Adipocyte (in vitro differentiated cells): ENCODE measurements around the gene CCDC126.

Experiments used
- DNase-seq: peaks from one replicate; pipeline ENCODE4 v3.0.0-alpha.2; 2015; ENCODE audit warnings: low read depth
- H3K27me3 ChIP-seq: replicated peaks from 2 replicates; pipeline ENCODE4 v1.7.0; 2013; ENCODE audit warnings: mild to moderate bottlenecking, low read length, moderate library complexity; ENCODE audit not compliant: control insufficient read depth, insufficient read depth
- H3K36me3 ChIP-seq: 2 replicates; pipeline ENCODE4 v1.7.0; 2013; ENCODE audit warnings: low read length, mild to moderate bottlenecking, moderate library complexity; ENCODE audit not compliant: control insufficient read depth, insufficient read depth, severe bottlenecking
- H3K4me1 ChIP-seq: 2 replicates; pipeline ENCODE4 v1.7.0; 2013; ENCODE audit warnings: mild to moderate bottlenecking, low read length, moderate library complexity; ENCODE audit not compliant: control insufficient read depth, insufficient read depth
- H3K4me3 ChIP-seq: 2 replicates; pipeline ENCODE4 v1.7.0; 2013; ENCODE audit warnings: mild to moderate bottlenecking, low read length, moderate library complexity
- H3K9ac ChIP-seq: 2 replicates; pipeline ENCODE4 v1.7.0; 2013; ENCODE audit warnings: mild to moderate bottlenecking, low read length, moderate library complexity
- H3K9me3 ChIP-seq: 2 replicates; pipeline ENCODE4 v1.7.0; 2013; ENCODE audit warnings: mild to moderate bottlenecking, low read length, moderate library complexity; ENCODE audit not compliant: control insufficient read depth

CCDC126 gene

GRCh38 chr7:23633417-23633816 is 36.2 kb downstream of the CCDC126 start:
- Histone ChIP-seq H3K4me3 (no peak overlapping the region), H3K27me3 (no peaks in the 10 kb centered on the region), H3K4me1 (no peaks in the 10 kb centered on the region), H3K9ac (no peak overlapping the region), H3K9me3 (no peaks in the 10 kb centered on the region), H3K36me3 (no peaks in the 10 kb centered on the region)
- DNase-seq, result no peak

- no peaks in the 10 kb centered on the region for H3K4me1 ChIP-seq
- peaks cover 6% of the 10 kb centered on the region for H3K36me3 ChIP-seq
- H3K9ac ChIP-seq, result no peak overlapping the region
- DNase-seq, result no peak
- H3K4me3 ChIP-seq, result no peak overlapping the region
- no peaks in the 10 kb centered on the region for H3K9me3 ChIP-seq
- H3K27me3 ChIP-seq, result no peaks in the 10 kb centered on the region
Observed at GRCh38 chr7:23645822-23646221, 48.6 kb downstream of the CCDC126 start.

- no peaks in the 10 kb centered on the region for H3K36me3 ChIP-seq
- DNase-seq, result no peak
- no peak overlapping the region for H3K4me3 ChIP-seq
- peaks cover 16% of the 10 kb centered on the region for H3K9me3 ChIP-seq
- H3K27me3 ChIP-seq, result no peaks in the 10 kb centered on the region
- no peaks in the 10 kb centered on the region for H3K4me1 ChIP-seq
- no peak overlapping the region for H3K9ac ChIP-seq
Observed at GRCh38 chr7:23653942-23654341, 56.8 kb downstream of the CCDC126 start.

- H3K4me3 ChIP-seq, result no peak overlapping the region
- DNase-seq, result no peak
- H3K4me1 ChIP-seq, result no peaks in the 10 kb centered on the region
- H3K9me3 ChIP-seq, result peaks cover 16% of the 10 kb centered on the region
- H3K27me3 ChIP-seq, result no peaks in the 10 kb centered on the region
- no peaks in the 10 kb centered on the region for H3K36me3 ChIP-seq
- no peak overlapping the region for H3K9ac ChIP-seq
Observed at GRCh38 chr7:23654508-23654907, 57.3 kb downstream of the CCDC126 start.

GRCh38 chr7:23655433-23655832 is 58.3 kb downstream of the CCDC126 start:
- Histone ChIP-seq H3K9ac (no peak overlapping the region), H3K27me3 (no peaks in the 10 kb centered on the region), H3K4me1 (no peaks in the 10 kb centered on the region), H3K9me3 (peaks cover 16% of the 10 kb centered on the region), H3K4me3 (no peak overlapping the region), H3K36me3 (no peaks in the 10 kb centered on the region)
- DNase-seq, result no peak

- H3K4me1 ChIP-seq, result no peaks in the 10 kb centered on the region
- H3K4me3 ChIP-seq, result no peak overlapping the region
- H3K36me3 ChIP-seq, result no peaks in the 10 kb centered on the region
Observed at GRCh38 chr7:23658831-23659427, 61.7 kb downstream of the CCDC126 start.

GRCh38 chr7:23661385-23661784 is 64.2 kb downstream of the CCDC126 start:
- Histone ChIP-seq H3K27me3 (no peaks in the 10 kb centered on the region), H3K4me1 (no peaks in the 10 kb centered on the region), H3K36me3 (no peaks in the 10 kb centered on the region), H3K9me3 (no peaks in the 10 kb centered on the region), H3K4me3 (no peak overlapping the region), H3K9ac (no peak overlapping the region)
- no peak for DNase-seq

More at GRCh38 chr7:23658831-23659427, 61.7 kb downstream of the CCDC126 start:
- DNase-seq, result no peak
- H3K27me3 ChIP-seq, result no peaks in the 10 kb centered on the region
- H3K9me3 ChIP-seq, result peaks cover 11% of the 10 kb centered on the region
- H3K9ac ChIP-seq, result no peak overlapping the region

- H3K9me3 ChIP-seq, result no peaks in the 10 kb centered on the region
- no peaks in the 10 kb centered on the region for H3K27me3 ChIP-seq
- no peaks in the 10 kb centered on the region for H3K4me1 ChIP-seq
- no peaks in the 10 kb centered on the region for H3K36me3 ChIP-seq
- H3K4me3 ChIP-seq, result no peak overlapping the region
- peak; percentile 6 for DNase-seq
- no peak overlapping the region for H3K9ac ChIP-seq
Observed at GRCh38 chr7:23662124-23662983, 65.2 kb downstream of the CCDC126 start.

- Histone ChIP-seq H3K9ac (no peak overlapping the region), H3K4me1 (no peaks in the 10 kb centered on the region), H3K4me3 (no peak overlapping the region), H3K27me3 (no peaks in the 10 kb centered on the region), H3K9me3 (no peaks in the 10 kb centered on the region), H3K36me3 (no peaks in the 10 kb centered on the region)
- no peak for DNase-seq
Observed at GRCh38 chr7:23662984-23663313, 65.8 kb downstream of the CCDC126 start.

GRCh38 chr7:23664122-23664521 is 66.9 kb downstream of the CCDC126 start:
- Histone ChIP-seq H3K4me3 (no peak overlapping the region), H3K27me3 (no peaks in the 10 kb centered on the region), H3K9ac (no peak overlapping the region), H3K9me3 (no peaks in the 10 kb centered on the region), H3K4me1 (no peaks in the 10 kb centered on the region), H3K36me3 (no peaks in the 10 kb centered on the region)
- no peak for DNase-seq

- no peak for DNase-seq
- no peaks in the 10 kb centered on the region for H3K27me3 ChIP-seq
- no peaks in the 10 kb centered on the region for H3K9me3 ChIP-seq
- H3K36me3 ChIP-seq, result no peaks in the 10 kb centered on the region
- no peaks in the 10 kb centered on the region for H3K4me1 ChIP-seq
- no peak overlapping the region for H3K9ac ChIP-seq
- H3K4me3 ChIP-seq, result no peak overlapping the region
Observed at GRCh38 chr7:23672033-23672432, 74.9 kb downstream of the CCDC126 start.
